IMR-90 (cell line): ENCODE data around the gene AKAP13. TPM values are rescaled to one million over a fixed set of nuclear protein-coding genes. Genes with fewer than 3 reads are reported as not detected.

Experiments
- ATAC-seq: fragments of 200-7000 bp; cut with Tn5 transposase; 2 replicates; pipeline ENCODE4 v1.9.1; 2020; ENCODE audit warnings: low read depth, mild to moderate bottlenecking, moderate library complexity
- BruUV-seq: library from RNA; stranded (reverse); fragments of 400-500 nt; replicated peaks from 2 replicates; lab custom pipeline; 2021; lab: Mats Ljungman, UMichigan
- CTCF ChIA-PET: fragments of 300-600 bp; formaldehyde crosslinking; extraction: SDS; loops from one replicate; lab custom pipeline; 2021; ENCODE audit warnings: antibody characterized with exemption; lab: Yijun Ruan, JAX
- POLR2A ChIA-PET: fragments of 300-600 bp; sonication (Branson Sonifier 250); formaldehyde crosslinking; loops from one replicate; lab custom pipeline; 2022; ENCODE audit warnings: antibody characterized with exemption; ENCODE audit not compliant: unreplicated experiment; lab: Charles Lee
- DNase-seq: peaks from one replicate; pipeline ENCODE4 v3.0.0; 2013
- H2AFZ ChIP-seq: replicated peaks from 2 replicates; pipeline ENCODE3; 2013; ENCODE audit warnings: low read length, mild to moderate bottlenecking; ENCODE audit not compliant: poor library complexity
- H2AK5ac ChIP-seq: 2 replicates; pipeline ENCODE4 v1.6.1; 2013; ENCODE audit warnings: low read depth, low read length, inconsistent platforms
- H2AK9ac ChIP-seq: replicated peaks from 2 replicates; pipeline ENCODE3; 2013; ENCODE audit warnings: mild to moderate bottlenecking, low read depth, low read length, moderate library complexity; ENCODE audit not compliant: poor library complexity
- H2BK120ac ChIP-seq: 2 replicates; pipeline ENCODE4 v1.6.1; 2013; ENCODE audit warnings: low read depth, low read length, inconsistent platforms
- H2BK15ac ChIP-seq: 3 replicates; pipeline ENCODE4 v1.6.1; 2013; ENCODE audit warnings: low read depth, low read length, inconsistent platforms
- H2BK20ac ChIP-seq: 2 replicates; pipeline ENCODE4 v1.6.1; 2013; ENCODE audit warnings: low read depth, mild to moderate bottlenecking, inconsistent platforms, low read length, moderate library complexity
- H2BK5ac ChIP-seq: 2 replicates; pipeline ENCODE4 v1.6.1; 2013; ENCODE audit warnings: mild to moderate bottlenecking, low read depth, low read length, inconsistent platforms; ENCODE audit not compliant: poor library complexity, severe bottlenecking
- H3K14ac ChIP-seq: replicated peaks from 2 replicates; pipeline ENCODE4 v1.6.1; 2013; ENCODE audit warnings: low read depth, low read length, inconsistent platforms
- H3K18ac ChIP-seq: 2 replicates; pipeline ENCODE4 v1.6.1; 2013; ENCODE audit warnings: low read depth, low read length, control low read depth
- H3K23ac ChIP-seq: 2 replicates; pipeline ENCODE4 v1.6.1; 2013; ENCODE audit warnings: low read depth, low read length, inconsistent platforms
- H3K27ac ChIP-seq: 2 replicates; pipeline ENCODE4 v1.5.1; 2013; ENCODE audit warnings: mild to moderate bottlenecking, control low read depth, low read length; ENCODE audit not compliant: insufficient read depth
- H3K27me3 ChIP-seq: 2 replicates; pipeline ENCODE4 v1.6.1; 2013; ENCODE audit warnings: low read length; ENCODE audit not compliant: control insufficient read depth, insufficient read depth
- H3K36me3 ChIP-seq: 2 replicates; pipeline ENCODE4 v1.6.1; 2013; ENCODE audit warnings: low read length, mixed read lengths; ENCODE audit not compliant: control insufficient read depth, insufficient read depth
- H3K4ac ChIP-seq: 2 replicates; pipeline ENCODE4 v1.6.1; 2013; ENCODE audit warnings: low read depth, low read length, inconsistent platforms
- H3K4me1 ChIP-seq: 2 replicates; pipeline ENCODE4 v1.6.1; 2013; ENCODE audit warnings: low read length, mixed read lengths; ENCODE audit not compliant: control insufficient read depth, insufficient read depth
- H3K4me2 ChIP-seq: 2 replicates; pipeline ENCODE4 v1.6.1; 2013; ENCODE audit warnings: low read depth, mild to moderate bottlenecking, control low read depth, low read length, moderate library complexity
- H3K4me3 ChIP-seq: 2 replicates; pipeline ENCODE4 v1.5.1; 2013; ENCODE audit warnings: low read depth, mild to moderate bottlenecking, control low read depth, low read length, moderate library complexity; ENCODE audit not compliant: insufficient read depth
- H3K56ac ChIP-seq: 2 replicates; pipeline ENCODE4 v1.6.1; 2013; ENCODE audit warnings: low read length, inconsistent platforms; ENCODE audit not compliant: insufficient read depth; ENCODE audit errors: extremely low read depth
- H3K79me1 ChIP-seq, 2 experiments: 2 replicates each; pipeline ENCODE4 v1.6.1; 2013; ENCODE audit warnings: low read length in 2 of 2, inconsistent platforms in 1 of 2, low read depth in 1 of 2
- H3K9ac ChIP-seq: 2 replicates; pipeline ENCODE4 v1.6.1; 2013; ENCODE audit warnings: low read depth, low read length, control low read depth
- H3K9me1 ChIP-seq: 2 replicates; pipeline ENCODE4 v1.6.1; 2013; ENCODE audit warnings: low read length, inconsistent platforms; ENCODE audit not compliant: insufficient read depth
- H3K9me3 ChIP-seq: 2 replicates; pipeline ENCODE4 v1.6.1; 2013; ENCODE audit warnings: low read length; ENCODE audit not compliant: control insufficient read depth, insufficient read depth
- H4K20me1 ChIP-seq: 2 replicates; pipeline ENCODE4 v1.6.1; 2013; ENCODE audit warnings: low read length, inconsistent platforms; ENCODE audit not compliant: insufficient read depth
- H4K5ac ChIP-seq: 2 replicates; pipeline ENCODE4 v1.6.1; 2013; ENCODE audit warnings: mild to moderate bottlenecking, low read depth, low read length, control low read depth
- H4K8ac ChIP-seq, 2 experiments: 2 replicates each; pipeline ENCODE4 v1.6.1; 2013; ENCODE audit warnings: low read depth in 2 of 2, low read length in 2 of 2, control low read depth in 1 of 2, inconsistent platforms in 1 of 2
- H4K91ac ChIP-seq: 2 replicates; pipeline ENCODE4 v1.6.1; 2013; ENCODE audit warnings: low read depth, low read length, inconsistent platforms; ENCODE audit not compliant: insufficient read depth
- BHLHE40 ChIP-seq: fragments of 150-350 bp; IDR thresholded peaks from 2 replicates; pipeline ENCODE4 v1.6.1; 2016; ENCODE audit warnings: mild to moderate bottlenecking, low read depth, low read length
- CEBPB ChIP-seq: IDR thresholded peaks from 2 replicates; pipeline ENCODE4 v1.6.1; 2012; ENCODE audit warnings: low read depth, low read length, improper control_type of control experiment
- CHD1 ChIP-seq: IDR thresholded peaks from 2 replicates; pipeline ENCODE4 v1.6.1; 2012; ENCODE audit warnings: low read depth, low read length, improper control_type of control experiment
- FOS ChIP-seq: fragments of 150-350 bp; IDR thresholded peaks from 2 replicates; pipeline ENCODE4 v1.6.1; 2016; ENCODE audit warnings: low read depth, low read length
- MAFK ChIP-seq: IDR thresholded peaks from 2 replicates; pipeline ENCODE4 v1.6.1; 2012; ENCODE audit warnings: low read depth, low read length, improper control_type of control experiment
- MAZ ChIP-seq: IDR thresholded peaks from 2 replicates; pipeline ENCODE4 v1.6.1; 2012; ENCODE audit warnings: low read depth, mild to moderate bottlenecking, low read length, improper control_type of control experiment, moderate library complexity, borderline replicate concordance
- NFE2L2 ChIP-seq: fragments of 150-350 bp; IDR thresholded peaks from 2 replicates; pipeline ENCODE4 v1.6.1; 2016; ENCODE audit warnings: low read depth, mild to moderate bottlenecking, low read length
- POLR2A ChIP-seq: IDR thresholded peaks from 2 replicates; pipeline ENCODE4 v1.6.1; 2012; ENCODE audit warnings: mild to moderate bottlenecking, low read depth, low read length
- RAD21 ChIP-seq: IDR thresholded peaks from 2 replicates; pipeline ENCODE4 v1.6.1; 2012; ENCODE audit warnings: low read length, improper control_type of control experiment
- RCOR1 ChIP-seq: IDR thresholded peaks from 2 replicates; pipeline ENCODE4 v1.6.1; 2012; ENCODE audit warnings: mild to moderate bottlenecking, low read length, improper control_type of control experiment; ENCODE audit not compliant: insufficient replicate concordance
- RFX5 ChIP-seq: IDR thresholded peaks from 2 replicates; pipeline ENCODE4 v1.8.0; 2012; ENCODE audit warnings: low read depth, mild to moderate bottlenecking, low read length, moderate library complexity
- SMC3 ChIP-seq: fragments of 150-350 bp; IDR thresholded peaks from 2 replicates; pipeline ENCODE4 v1.6.1; 2016; ENCODE audit warnings: low read depth, mild to moderate bottlenecking, antibody characterized with exemption, low read length, moderate library complexity
- WGBS, 2 experiments: methylation state at CpG; one replicate each; pipeline versions ENCODE4 v1.1.5 to v1.1.7; 2013; ENCODE audit warnings: missing lambda C conversion rate in 2 of 2; ENCODE audit not compliant: insufficient read length in 1 of 2; ENCODE audit errors: extremely low coverage in 2 of 2; 5-methylcytosine and 5-hydroxymethylcytosine counted together
- dilution Hi-C: fragments of 300-500 bp; cut with HindIII; formaldehyde crosslinking; loops from one replicate; pipeline ENCODE4 v1.14.3; 2018; ENCODE audit warnings: low sequenced_read_pairs; ENCODE audit not compliant: unreplicated experiment
- in situ Hi-C: fragments of 300-500 bp; cut with MboI; formaldehyde crosslinking; loops from 3 replicates; pipeline ENCODE4 v1.14.3; 2019; ENCODE audit warnings: low sequenced_read_pairs, inconsistent platforms, mixed read lengths
- intact Hi-C: fragments of 100-400 bp; cut with micrococcal nuclease; formaldehyde crosslinking; loops from 2 replicates; pipeline ENCODE4 v1.10.0; 2022
- polyA plus RNA-seq, 3 experiments: library from polyadenylated mRNA; depleted of rRNA; stranded (reverse); fragments of >200 nt; gene quantifications; 2 replicates each; pipeline ENCODE4 v1.2.3, GENCODE V29; 2012; ENCODE audit warnings: low replicate concordance in 1 of 3
- total RNA-seq: library from RNA; depleted of rRNA; stranded (reverse); fragments of >200 nt; gene quantifications from 2 replicates; pipeline ENCODE4 v1.2.3, GENCODE V29; 2012
- TF ChIP-seq, protein P1 (sequence below): fragments of 150-350 bp; IDR thresholded peaks from 2 replicates; pipeline ENCODE4 v1.6.1; 2017; ENCODE audit warnings: mild to moderate bottlenecking, antibody characterized with exemption, low read length, low read depth
- TF ChIP-seq, protein P2 (sequence below): fragments of 150-350 bp; IDR thresholded peaks from 2 replicates; pipeline ENCODE4 v1.6.1; 2016; ENCODE audit warnings: low read depth, mild to moderate bottlenecking, low read length, moderate library complexity, borderline replicate concordance
- TF ChIP-seq, protein P3 (sequence below): conservative IDR thresholded peaks from 2 replicates; pipeline ENCODE4 v1.5.1; 2012; ENCODE audit warnings: mild to moderate bottlenecking, low read depth, low read length, improper control_type of control experiment

Gene AKAP13
- total and polyA plus RNA-seq, 2 of the 4 experiments (the other 2 are of a cell fraction): 10.4 to 46.4 TPM

DNA sequence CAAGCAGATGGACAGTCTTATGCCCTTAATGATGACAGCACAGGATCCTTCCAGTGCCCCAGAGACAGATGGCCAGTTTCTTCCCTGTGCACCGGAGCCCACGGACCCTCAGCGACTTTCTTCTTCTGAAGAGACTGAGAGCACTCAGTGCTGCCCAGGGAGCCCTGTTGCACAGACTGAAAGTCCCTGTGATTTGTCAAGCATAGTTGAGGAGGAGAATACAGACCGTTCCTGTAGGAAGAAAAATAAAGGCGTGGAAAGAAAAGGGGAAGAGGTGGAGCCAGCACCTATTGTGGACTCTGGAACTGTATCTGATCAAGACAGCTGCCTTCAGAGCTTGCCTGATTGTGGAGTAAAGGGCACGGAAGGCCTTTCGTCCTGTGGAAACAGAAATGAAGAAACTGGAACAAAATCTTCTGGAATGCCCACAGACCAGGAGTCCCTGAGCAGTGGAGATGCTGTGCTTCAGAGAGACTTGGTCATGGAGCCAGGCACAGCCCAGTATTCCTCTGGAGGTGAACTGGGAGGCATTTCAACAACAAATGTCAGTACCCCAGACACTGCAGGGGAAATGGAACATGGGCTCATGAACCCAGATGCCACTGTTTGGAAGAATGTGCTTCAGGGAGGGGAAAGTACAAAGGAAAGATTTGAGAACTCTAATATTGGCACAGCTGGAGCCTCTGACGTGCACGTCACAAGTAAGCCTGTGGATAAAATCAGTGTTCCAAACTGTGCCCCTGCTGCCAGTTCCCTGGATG, 198.7 kb downstream of the AKAP13 start:
- no peak overlapping the region for H3K56ac ChIP-seq
- dilution Hi-C loops: no loop called here
- no peak overlapping the region for H3K14ac ChIP-seq
- peaks cover 30 to 55% of the 10 kb centered on the region in 2 experiments for H3K79me1 ChIP-seq
- DNase-seq (no peak), ATAC-seq (no peak)
- no peak overlapping the region for H3K4me2 ChIP-seq
- H2BK15ac ChIP-seq: no peak overlapping the region
- no peak overlapping the region for H3K9ac ChIP-seq
- peaks cover 10% of the 10 kb centered on the region; the same call in 1 of the 2 replicates for H3K4me1 ChIP-seq
- H2AK5ac ChIP-seq: no peak overlapping the region
- peaks cover 11% of the 10 kb centered on the region for H3K9me1 ChIP-seq
- H2AK9ac ChIP-seq: no peak overlapping the region
- H2BK20ac ChIP-seq: no peak overlapping the region
- H3K4me3 ChIP-seq: no peak overlapping the region
- H3K27ac ChIP-seq: no peak overlapping the region
- H3K36me3 ChIP-seq: peaks cover 27% of the 10 kb centered on the region
- WGBS, 2 experiments: 97% methylated on average over 6 of the region's 9 CpGs; no CpG with 5 or more reads in 1 of the 2 experiments
- H3K4ac ChIP-seq: no peak overlapping the region
- POLR2A ChIA-PET: no interaction called here
- H2BK5ac ChIP-seq: no peak overlapping the region
- H3K23ac ChIP-seq: no peak overlapping the region
- BruUV-seq: no TSS peak
- CTCF ChIA-PET: no interaction called here
- H4K20me1 ChIP-seq: peaks cover 2% of the 10 kb centered on the region; the same call in 1 of the 2 replicates
- no peak overlapping the region for H2AFZ ChIP-seq
- H4K8ac ChIP-seq: no peak overlapping the region
- intact Hi-C loops: no loop called here
- H4K91ac ChIP-seq: no peak overlapping the region
- no peak overlapping the region for H3K18ac ChIP-seq
- TF ChIP-seq, protein P1, sequence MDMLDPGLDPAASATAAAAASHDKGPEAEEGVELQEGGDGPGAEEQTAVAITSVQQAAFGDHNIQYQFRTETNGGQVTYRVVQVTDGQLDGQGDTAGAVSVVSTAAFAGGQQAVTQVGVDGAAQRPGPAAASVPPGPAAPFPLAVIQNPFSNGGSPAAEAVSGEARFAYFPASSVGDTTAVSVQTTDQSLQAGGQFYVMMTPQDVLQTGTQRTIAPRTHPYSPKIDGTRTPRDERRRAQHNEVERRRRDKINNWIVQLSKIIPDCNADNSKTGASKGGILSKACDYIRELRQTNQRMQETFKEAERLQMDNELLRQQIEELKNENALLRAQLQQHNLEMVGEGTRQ: no peak
- TF ChIP-seq CEBPB: no peak
- no peak for TF ChIP-seq MAFK
- TF ChIP-seq, protein P2, sequence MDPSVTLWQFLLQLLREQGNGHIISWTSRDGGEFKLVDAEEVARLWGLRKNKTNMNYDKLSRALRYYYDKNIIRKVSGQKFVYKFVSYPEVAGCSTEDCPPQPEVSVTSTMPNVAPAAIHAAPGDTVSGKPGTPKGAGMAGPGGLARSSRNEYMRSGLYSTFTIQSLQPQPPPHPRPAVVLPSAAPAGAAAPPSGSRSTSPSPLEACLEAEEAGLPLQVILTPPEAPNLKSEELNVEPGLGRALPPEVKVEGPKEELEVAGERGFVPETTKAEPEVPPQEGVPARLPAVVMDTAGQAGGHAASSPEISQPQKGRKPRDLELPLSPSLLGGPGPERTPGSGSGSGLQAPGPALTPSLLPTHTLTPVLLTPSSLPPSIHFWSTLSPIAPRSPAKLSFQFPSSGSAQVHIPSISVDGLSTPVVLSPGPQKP: no peak
- TF ChIP-seq, protein P3, sequence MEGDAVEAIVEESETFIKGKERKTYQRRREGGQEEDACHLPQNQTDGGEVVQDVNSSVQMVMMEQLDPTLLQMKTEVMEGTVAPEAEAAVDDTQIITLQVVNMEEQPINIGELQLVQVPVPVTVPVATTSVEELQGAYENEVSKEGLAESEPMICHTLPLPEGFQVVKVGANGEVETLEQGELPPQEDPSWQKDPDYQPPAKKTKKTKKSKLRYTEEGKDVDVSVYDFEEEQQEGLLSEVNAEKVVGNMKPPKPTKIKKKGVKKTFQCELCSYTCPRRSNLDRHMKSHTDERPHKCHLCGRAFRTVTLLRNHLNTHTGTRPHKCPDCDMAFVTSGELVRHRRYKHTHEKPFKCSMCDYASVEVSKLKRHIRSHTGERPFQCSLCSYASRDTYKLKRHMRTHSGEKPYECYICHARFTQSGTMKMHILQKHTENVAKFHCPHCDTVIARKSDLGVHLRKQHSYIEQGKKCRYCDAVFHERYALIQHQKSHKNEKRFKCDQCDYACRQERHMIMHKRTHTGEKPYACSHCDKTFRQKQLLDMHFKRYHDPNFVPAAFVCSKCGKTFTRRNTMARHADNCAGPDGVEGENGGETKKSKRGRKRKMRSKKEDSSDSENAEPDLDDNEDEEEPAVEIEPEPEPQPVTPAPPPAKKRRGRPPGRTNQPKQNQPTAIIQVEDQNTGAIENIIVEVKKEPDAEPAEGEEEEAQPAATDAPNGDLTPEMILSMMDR: no peak
- no peak for TF ChIP-seq BHLHE40
- no peak for TF ChIP-seq MAZ
- TF ChIP-seq RFX5: no peak
- TF ChIP-seq RCOR1: no peak
- no peak for TF ChIP-seq CHD1
- TF ChIP-seq NFE2L2: no peak
- no peak for TF ChIP-seq FOS
- TF ChIP-seq POLR2A: no peak
- TF ChIP-seq SMC3: no peak
- TF ChIP-seq RAD21: no peak
- H4K5ac ChIP-seq: no peak overlapping the region
- H3K9me3 ChIP-seq: no peaks in the 10 kb centered on the region
- H3K27me3 ChIP-seq: no peaks in the 10 kb centered on the region
- H2BK120ac ChIP-seq: no peak overlapping the region
- in situ Hi-C loops: no loop called here
